HS-5 (cell line): ENCODE data around the gene DOK6.
"Not testable (repeated sequence)": the region's sequence is repeated elsewhere in the genome, so short reads cannot be mapped to it uniquely, and the experiment has no call there.

ENCODE experiments used
- DNase-seq: peaks from one replicate; pipeline ENCODE4 v3.0.0-alpha.2; 2012; ENCODE audit warnings: low read depth

Gene DOK6

DNA sequence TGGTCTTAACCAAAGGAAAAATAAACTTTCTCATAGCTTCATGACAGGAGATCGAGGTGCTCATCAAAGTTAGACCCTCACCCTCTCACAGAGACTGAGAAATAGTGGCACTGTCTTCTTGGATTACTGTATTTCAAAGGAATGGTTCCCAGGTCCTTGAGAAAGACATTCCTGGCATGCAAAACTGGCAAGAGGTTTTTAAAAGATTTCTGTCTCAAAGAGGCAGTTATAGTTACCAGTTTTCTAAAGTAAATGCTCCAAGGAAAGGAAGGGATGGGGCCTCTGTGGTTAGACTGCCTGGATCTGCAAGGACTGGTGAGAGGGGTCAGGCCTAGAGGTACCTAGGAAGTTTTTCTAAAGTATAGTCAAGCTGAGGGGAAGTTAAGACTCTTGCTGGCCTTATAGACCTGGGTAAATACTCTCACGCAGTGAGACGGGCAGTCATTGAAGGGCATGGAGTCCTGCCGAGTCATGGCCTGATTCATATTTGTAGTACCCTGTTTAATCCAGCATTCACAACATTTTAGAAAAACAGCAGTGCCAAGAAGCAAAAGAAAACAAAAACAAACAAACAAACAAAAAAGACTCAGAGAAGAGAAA lies 226.1 kb downstream of the DOK6 start:
- DNase-seq: no peak

DNA sequence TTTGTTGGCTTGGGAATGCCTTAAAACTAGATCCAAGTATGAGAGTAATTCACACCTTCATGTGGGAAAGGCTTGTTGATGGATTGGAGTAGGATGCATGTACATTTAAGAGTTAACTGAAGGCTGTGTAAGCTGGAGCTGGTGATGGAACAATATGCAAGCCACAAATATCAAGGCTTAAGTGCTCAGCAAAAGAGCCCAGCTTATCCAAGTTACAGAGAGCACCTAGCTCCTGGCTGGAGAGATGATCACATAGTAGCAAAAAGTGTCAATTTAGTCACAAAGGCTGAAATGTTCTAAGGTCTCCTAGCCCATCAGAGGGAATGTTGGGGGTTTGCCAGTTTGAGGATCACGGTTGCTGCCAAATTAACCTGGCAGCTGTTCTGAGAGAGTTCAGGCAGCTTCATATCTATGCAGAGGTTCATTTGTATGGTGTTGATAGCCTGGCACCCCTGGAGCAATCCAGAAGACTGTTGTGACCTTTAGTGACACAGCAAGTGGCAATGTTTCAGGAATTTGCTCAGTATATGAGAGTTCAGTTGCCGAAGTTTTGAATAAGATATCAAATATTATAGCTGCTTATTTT lies 228.2 kb downstream of the DOK6 start:
- no peak for DNase-seq

DNA sequence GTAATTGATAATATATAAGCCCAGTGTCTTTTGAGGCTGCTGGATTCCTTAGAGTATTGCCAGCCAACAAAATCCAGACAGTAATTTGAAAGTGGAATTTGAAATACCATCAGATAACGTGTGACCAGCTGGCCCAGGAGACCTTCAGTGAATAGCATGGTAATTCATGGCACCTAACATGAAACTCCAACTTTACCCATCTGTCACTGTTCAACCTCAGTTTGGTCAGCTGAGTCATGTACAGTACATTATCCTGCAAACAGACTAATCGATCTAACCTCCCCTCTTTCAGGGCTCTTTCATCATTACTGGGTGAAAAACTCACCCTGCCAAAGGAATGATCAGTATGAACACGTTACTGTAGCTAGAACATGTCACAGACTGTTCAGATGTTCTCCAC lies 230.6 kb downstream of the DOK6 start:
- DNase-seq: no peak

DNA sequence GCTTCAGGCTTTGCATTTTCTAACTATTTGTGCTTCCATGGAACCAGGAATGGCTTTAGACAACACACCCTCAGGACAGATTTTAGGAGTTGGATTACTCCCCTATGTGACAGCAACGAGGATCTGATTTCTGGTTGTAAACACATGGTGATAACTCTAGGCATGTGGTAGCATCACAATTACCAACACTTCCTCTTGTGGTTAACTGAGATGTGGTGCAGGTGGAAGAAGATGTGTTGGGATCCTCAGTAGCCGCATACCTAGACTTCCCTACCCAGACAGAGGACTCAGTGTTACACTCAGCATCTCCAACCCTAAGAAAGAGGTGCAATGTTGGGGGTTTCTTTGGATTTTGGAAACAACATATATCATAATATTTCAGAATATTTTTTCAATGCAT lies 234.8 kb downstream of the DOK6 start:
- DNase-seq: no peak

DNA sequence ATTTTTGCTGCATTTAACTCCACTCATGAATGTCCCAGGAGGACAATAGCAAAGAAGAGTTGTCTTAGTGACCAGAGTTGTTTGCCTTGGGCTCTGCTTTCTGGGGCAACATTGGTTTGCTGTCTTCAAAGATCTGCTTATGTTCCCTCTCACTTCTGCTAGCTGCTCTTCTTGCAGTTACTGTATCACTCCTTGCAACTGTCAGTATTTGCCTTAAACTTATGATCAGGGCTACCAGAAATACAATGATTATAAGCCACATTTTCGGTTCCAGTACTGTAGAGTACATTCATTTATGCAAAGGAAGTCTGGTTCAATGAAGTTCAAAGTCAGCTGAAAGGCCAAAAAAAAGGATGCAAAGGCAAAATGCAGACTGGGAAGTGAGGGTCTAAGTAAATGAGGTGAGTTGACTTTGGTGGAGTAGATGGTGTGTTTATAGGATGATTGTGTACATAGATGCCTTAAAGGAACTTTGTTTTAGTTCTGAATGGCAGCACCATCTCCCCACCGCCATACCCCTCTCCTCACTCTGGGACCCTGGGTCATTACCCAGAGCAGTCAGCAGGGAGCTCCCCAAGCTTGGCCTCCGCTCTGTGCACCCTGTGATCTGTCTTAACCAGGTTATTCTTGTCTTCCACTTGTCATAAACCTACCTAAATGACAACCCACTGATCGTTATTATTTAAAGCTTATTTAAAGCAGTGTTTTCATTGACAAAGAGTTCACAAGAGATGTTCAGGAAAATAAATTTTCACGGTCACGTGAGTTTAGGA lies 236.0 kb downstream of the DOK6 start:
- DNase-seq: no peak

DNA sequence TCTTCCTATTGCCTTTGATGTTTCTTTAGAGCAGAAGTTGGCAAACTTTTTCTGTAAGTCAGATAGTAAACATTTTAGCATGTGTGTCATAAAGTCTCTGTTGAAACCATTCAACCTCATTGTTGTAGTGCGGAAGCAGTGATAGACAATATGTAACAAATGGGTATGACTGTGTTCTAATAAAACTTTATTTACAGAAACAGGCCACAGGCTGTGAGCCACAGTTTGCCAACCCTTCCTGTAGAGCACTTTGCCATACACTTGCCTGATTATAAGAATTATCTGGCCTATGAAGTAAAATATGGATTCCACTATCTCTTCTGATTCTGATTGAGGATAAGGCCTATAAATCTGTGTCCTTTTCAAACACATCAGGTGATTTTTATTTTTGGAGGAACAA lies 237.4 kb downstream of the DOK6 start:
- no peak for DNase-seq

DNA sequence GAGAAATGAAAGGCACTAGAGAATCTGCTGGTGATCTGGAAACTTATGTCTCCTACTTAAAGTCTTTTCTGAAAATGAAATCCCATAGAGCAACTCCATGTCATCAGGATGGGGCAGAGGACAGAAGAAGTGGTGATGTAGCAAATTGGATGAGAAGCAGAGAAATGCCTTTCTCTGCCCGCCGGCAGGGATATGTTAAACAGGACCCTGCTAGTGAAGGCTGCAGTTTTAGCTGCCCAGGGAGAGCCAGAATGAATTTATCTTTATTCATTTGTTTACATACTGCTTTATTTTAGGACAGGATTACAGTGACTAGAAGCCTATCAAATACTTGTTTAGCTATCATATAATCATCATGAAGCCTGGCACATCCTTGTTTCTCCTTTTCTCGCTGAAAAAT lies 247.0 kb downstream of the DOK6 start:
- DNase-seq: no peak

DNA sequence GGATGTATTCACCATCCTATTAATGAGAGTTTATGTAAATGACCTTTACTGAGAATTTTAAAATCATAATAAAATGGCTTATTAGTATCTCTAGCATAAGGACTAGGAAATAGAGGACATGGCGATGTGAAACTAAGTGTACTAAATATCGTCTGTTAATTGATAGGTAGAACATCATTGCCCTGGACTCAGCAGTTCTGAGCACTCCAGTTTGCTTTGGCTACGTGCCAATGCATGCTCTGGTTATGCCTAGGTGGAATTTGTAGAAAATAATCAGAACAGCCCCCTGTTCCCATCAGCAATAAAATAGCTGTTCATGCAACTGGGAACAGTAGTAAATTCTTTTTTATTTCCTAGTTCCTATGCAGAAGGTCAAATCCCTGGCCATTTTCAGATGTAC lies 247.8 kb downstream of the DOK6 start:
- no peak for DNase-seq

DNA sequence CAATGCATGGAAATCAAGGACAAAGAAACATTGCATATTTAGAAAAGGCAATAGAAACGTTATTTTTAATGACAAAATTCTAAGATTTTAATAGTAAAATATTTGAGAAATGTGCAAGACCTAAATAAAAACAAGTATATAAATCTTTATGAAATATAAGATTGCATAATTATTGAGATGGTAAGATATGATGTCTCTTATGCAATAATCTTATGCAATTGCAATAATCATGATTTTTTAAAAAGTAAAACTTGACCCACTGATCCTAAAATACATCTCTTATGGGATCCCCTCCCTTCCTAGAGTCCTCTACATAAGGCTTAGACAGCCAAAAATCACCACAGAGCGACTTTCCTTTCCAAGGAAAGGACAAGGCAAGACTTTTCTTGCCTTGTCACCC lies 249.0 kb downstream of the DOK6 start:
- no peak for DNase-seq

DNA sequence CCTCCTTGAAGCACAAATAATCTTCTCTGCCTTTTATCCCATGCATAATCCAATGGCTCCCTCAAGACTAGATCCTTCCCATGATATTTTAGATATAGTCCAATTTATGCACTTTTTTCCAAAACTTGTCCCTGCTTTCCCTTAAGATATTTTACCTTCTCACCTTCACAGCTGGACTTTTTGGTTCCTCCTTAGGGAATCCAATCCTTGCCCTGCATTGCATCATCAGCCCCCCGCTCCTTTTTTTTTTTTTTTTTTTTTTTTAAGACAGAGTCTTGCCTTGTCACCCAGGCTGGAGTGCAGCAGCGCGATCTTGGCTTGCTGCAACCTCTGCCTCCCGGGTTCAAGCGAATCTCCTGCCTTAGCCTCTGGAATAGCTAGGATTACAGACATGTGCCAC lies 250.6 kb downstream of the DOK6 start:
- DNase-seq: no peak

DNA sequence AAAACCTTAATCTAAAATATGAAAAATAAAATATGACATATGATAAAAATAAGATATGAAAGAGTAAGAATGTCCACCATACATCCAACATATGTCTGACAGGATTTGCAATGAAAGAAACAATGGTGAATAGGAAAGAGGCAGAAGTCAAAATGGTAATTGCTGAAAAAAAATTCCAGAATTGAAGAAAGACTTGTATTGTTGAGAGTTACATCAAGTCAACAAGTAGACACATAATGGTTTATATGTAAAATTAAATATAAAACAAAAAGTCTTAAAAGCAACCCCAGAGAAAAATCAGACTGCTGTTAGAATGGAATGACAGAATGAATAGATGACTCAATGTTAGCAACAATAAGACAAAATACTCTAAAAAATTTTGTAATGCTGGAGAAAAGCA lies 255.1 kb downstream of the DOK6 start:
- no peak for DNase-seq

DNA sequence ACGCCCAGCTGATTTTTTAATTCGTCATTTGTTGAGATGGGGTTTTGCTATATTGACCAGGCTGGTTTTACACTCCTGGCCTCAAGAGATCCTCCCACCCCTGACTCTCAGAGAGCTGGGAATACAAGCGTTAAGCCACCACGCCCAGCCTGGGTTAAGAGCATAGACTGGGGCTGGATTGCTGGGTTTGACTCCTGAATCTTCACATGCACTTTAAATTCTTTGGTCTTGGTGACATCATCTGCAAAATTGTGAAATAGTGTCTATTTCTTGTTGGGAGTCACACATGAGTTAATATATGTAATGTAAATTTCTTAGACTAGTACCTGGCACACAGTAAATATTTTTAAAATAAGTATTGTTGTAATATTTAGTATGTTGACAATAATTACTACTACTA lies 257.4 kb downstream of the DOK6 start:
- no peak for DNase-seq

DNA sequence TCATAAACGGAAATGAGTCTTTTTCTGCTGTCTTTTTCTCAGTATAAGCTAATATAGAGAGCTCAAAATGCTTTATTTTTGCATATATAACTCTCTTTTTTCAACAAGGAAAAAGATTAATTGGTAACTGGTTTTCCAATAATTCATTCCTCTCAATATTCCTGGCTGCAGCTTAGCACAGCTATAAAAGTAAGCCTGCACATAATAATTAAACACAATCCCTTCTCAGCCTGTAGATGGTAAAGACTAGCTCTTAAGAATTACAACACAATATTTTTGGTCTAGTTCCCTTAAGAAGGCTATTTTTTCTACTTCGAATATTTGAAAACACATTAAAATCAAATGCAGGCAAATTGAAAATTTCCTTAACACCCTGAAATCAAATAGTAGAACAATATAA lies 258.0 kb downstream of the DOK6 start:
- DNase-seq: no peak

DNA sequence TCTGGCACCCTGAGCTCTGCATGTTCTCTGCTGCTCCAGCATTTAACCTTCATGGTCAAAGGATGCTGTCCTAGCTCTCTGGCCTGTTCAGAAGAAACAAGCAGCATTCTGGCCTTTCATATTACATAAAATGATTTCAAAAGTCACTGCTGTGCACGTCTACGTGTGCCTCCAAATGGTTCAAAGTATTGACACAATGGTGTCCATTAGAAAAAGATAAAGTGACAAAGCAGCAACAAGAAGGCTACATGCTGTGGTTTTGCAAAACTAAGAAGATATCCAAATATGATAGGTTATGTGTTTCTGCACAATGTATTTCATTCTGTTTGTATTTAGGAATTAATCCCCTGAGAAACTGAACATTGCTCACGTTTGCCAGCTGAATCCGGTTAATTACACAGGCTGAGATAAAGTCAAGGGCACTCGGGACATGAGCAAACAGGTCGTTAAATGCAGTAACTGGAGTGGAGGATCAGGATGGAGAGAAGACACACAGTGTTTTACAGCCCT lies 258.5 kb downstream of the DOK6 start:
- no peak for DNase-seq

DNA sequence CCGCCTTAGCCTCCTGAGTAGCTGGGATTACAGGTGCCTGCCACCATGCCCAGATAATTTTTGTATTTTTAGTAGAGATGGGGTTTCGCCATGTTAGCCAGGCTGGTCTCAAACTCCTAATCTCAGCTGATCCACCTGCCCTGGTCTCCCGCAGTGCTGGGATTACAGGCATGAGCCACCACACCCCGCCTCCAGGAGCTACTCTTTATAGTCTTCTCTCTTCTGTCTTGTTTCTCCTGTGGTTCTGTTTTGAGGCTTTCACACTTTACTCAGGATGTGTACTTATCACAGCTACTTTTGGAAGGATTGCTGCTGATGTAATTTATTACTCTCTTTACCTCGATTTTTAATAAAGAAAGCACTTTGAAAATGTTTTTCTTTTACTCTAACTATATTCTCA lies 261.4 kb downstream of the DOK6 start:
- not testable (repeated sequence) for DNase-seq

DNA sequence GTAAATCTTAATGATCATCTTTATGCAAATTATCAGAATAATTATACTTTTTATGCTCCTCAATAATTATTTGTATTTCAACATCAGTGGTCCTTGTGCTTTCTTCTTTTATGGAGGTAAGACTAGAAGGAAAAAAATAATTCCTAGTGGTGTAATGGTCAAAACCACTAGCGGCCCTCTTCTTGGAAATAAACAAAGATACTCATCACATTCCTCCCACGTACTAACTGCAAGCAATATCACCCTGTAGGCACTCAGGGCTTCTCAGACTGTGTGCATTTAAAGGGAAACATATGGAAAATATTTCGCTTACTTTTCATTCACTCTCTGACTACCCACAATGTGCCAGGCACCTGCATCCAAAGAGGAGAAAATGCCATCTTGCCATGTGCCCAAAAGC lies 263.7 kb downstream of the DOK6 start:
- DNase-seq: no peak

DNA sequence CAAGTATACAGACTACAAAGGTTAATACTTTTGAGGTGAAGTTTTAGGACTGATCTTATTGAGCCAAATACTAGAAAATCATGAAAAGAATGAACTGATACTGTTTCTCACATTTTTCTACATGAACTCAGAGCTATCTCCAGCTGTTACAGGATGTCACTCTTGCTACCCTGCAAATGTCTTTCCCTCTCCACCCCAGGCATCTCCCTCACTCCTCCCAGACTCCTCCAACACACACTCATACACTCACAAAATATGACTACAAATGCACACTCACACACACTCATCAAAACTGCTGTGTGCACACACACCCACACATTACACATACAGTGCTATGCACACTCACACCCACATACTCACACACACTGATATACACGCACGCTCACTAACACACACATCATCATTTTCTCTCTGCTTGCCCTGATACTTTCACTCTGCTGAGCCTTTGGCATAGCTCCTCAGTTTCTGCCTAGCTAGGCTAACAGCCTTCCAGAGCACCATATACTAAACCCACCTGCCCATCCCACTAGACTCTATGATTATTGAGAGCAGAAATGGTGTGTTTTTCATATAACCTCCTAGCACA lies 273.7 kb downstream of the DOK6 start:
- DNase-seq: no peak

DNA sequence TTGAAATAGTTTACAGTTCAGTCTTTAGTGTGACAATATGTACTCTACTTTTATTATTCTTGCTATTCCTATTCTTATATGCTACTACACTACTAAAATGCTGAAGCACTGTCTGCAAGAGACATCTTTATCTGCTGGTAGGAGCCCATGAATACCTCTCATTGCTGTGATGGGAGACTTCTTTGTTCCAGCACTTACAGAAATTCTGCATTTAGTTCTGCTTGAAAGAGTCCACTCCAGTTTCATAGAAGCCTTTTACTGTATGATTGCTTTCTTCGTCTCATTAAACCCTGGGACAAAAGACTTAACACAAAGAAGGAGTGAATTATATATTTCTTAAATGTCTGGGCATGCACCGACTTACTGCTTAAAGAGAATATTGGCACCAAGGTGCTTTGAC lies 274.3 kb downstream of the DOK6 start:
- DNase-seq: no peak

DNA sequence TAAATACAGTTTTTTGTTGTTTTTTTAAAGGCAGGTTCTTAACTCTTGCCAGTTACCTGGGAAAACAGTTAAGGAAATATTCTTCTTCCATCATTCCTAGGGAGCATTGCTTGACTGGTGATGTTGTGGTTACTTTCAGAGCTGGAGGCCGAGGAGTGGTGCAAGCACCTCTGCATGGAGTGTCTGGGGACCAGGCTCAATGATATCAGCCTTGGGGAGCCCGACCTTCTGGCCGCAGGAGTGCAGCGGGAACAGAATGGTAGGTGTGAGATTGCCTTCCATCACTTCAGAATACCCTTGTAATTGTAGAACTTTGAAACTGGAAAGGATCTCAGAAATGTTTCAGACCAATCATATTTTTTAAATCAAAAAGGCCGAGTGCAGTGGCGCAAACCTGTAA lies 276.9 kb downstream of the DOK6 start:
- no peak for DNase-seq

DNA sequence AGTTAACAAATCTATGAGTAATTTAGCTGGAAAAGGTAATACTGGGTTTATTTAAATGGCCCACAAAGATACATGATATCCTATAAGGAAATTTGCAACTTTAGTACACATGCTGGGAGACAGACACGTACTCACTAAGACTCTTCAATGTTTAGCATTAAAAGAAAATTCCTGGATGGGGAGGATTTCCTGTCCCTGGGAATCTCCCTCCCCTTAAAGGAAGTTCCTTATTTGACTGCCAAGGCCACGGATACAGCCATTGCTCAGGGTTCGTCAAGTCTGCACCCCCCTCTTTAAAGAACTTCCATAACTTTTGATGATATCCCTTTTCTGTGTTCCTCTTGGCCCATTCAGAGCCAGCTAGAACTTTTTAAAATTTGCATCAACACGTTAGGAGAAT lies 279.4 kb downstream of the DOK6 start:
- DNase-seq: no peak

DNA sequence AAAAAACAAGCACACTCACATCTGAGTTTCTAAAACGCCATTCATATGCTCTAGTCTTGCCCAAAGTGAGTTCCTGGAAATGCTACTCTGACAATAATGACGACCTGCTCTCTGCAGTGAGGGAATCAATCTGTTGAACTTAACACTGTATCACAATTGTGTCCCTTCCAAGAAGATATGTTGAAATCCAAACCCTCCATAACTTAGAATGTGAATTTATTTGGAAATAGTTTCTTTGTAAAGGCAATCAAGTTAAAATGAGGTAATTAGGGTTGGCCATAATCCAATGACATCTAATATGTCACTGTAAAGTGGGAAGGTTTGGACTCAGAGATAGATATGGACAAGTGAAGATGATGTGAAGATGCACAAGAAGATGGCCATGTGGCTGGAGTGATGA lies 282.5 kb downstream of the DOK6 start:
- DNase-seq: no peak

DNA sequence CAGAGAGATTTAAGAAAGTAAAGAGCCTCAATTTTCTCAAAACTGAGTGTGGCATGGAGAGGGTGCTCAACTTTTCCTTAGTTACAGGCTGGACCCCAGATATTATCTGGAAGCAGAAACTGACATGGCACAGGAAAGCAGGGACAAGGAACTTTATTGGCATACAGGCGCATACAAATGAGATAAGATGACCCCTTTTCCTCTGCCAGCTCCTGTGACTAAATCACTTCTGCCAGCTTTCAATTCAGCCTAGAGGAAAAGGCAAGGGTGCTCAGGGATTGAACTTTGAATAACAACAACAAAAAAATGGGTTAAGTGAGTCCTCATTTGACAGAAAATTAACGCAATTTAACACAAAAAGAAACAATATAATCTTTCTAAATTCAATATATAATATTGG lies 284.1 kb downstream of the DOK6 start:
- DNase-seq: no peak

DNA sequence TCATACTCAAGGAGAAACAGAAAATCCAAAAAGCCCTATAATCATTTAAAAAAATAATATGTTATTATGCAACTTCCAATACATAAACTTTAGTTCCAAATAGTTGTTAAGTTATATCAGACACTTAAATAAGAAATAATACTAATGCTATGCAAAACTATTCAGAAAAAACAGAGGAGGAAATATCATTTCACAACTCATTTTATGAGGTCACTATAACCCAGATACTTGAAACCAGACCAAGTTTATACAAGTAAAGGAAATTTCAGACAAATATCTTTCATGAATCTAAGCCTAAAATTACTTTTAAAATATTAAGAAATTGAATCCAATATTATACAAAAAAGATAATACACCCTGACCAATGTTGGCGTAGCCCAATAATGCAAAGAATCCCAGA lies 286.2 kb downstream of the DOK6 start:
- DNase-seq: no peak
